ENCODE measurements around the gene TPPP.

TPPP gene

GRCh38 chr5:677131-678101 is 15.7 kb downstream of the TPPP start:
- DNase-seq (ENCODE audit: low read depth in 2 of 2), result no peak

- DNase-seq (ENCODE audit: low read depth in 2 of 2), result no peak
These were observed 16.5 kb downstream of the TPPP start for GRCh38 chr5:676699-677076.

GRCh38 chr5:675871-676698 is 17.1 kb downstream of the TPPP start:
- no peak for DNase-seq (ENCODE audit: low read depth in 2 of 2)

- no peak for DNase-seq (ENCODE audit: low read depth in 2 of 2)
These were observed 17.9 kb downstream of the TPPP start for GRCh38 chr5:675111-675870.

GRCh38 chr5:674630-675011 is 18.5 kb downstream of the TPPP start:
- DNase-seq (ENCODE audit: low read depth in 2 of 2), result no peak

- DNase-seq (ENCODE audit: low read depth in 2 of 2), result no peak
These were observed 19.1 kb downstream of the TPPP start for GRCh38 chr5:673831-674629.

GRCh38 chr5:673161-673830 is 19.9 kb downstream of the TPPP start:
- no peak for DNase-seq (ENCODE audit: low read depth in 2 of 2)

GRCh38 chr5:672329-673160 is 20.6 kb downstream of the TPPP start:
- peak; percentile 41 to 44 for DNase-seq (ENCODE audit: low read depth in 2 of 2)

GRCh38 chr5:671459-672328 is 21.5 kb downstream of the TPPP start:
- peak in 1 of 2 donors; percentile 57 for DNase-seq (ENCODE audit: low read depth in 2 of 2)

GRCh38 chr5:670396-671270 is 22.5 kb downstream of the TPPP start:
- no peak for DNase-seq (ENCODE audit: low read depth in 2 of 2)

GRCh38 chr5:669842-670395 is 23.2 kb downstream of the TPPP start:
- DNase-seq (ENCODE audit: low read depth in 2 of 2), result no peak

GRCh38 chr5:669111-669841 is 23.9 kb downstream of the TPPP start:
- DNase-seq (ENCODE audit: low read depth in 2 of 2), result peak in 1 of 2 donors; percentile 31

GRCh38 chr5:668283-668995 is 24.7 kb downstream of the TPPP start:
- no peak for DNase-seq (ENCODE audit: low read depth in 2 of 2)

- DNase-seq (ENCODE audit: low read depth in 2 of 2), result no peak
These were observed 26.2 kb downstream of the TPPP start for GRCh38 chr5:666816-667498.

- DNase-seq (ENCODE audit: low read depth in 2 of 2), result no peak
These were observed 27.0 kb downstream of the TPPP start for GRCh38 chr5:665956-666711.

Data from stimulated activated CD4-positive, alpha-beta T cell treated with anti-CD3 and anti-CD28 coated beads, Interleukin-15, amount 100 ng/mL, for 48 hours (primary cell).